Measurements from ENCODE around the gene TCP11X1.
"Not testable (repeated sequence)": the region's sequence is repeated elsewhere in the genome, so short reads cannot be mapped to it uniquely, and the experiment has no call there.

Gene TCP11X1

DNA sequence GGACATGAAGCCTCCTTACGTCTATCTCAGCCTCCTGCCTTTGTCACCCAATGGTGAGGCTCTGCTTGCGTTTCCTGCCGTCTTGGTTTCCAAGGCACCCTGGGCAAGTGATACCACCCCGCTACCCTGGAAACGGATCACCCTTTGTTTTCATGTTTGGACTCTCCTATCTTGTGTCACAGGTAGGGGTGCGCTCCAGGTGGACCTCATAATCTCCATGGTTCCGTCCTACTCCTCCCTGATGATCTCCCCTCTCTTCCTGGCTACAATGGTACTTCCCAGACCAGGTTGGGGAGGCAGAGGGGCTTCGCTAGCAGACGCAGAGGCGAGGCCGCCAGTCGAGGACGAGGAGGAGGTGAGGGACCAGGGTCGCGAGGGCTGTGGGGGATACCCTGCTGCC is at the start of gene TCP11X1:
TCP11X1 (plus strand) TSS at position 316 of the 400 bp plus-strand sequence.
- DNase-seq (ENCODE audit: low spot score) = not testable (repeated sequence)

DNA sequence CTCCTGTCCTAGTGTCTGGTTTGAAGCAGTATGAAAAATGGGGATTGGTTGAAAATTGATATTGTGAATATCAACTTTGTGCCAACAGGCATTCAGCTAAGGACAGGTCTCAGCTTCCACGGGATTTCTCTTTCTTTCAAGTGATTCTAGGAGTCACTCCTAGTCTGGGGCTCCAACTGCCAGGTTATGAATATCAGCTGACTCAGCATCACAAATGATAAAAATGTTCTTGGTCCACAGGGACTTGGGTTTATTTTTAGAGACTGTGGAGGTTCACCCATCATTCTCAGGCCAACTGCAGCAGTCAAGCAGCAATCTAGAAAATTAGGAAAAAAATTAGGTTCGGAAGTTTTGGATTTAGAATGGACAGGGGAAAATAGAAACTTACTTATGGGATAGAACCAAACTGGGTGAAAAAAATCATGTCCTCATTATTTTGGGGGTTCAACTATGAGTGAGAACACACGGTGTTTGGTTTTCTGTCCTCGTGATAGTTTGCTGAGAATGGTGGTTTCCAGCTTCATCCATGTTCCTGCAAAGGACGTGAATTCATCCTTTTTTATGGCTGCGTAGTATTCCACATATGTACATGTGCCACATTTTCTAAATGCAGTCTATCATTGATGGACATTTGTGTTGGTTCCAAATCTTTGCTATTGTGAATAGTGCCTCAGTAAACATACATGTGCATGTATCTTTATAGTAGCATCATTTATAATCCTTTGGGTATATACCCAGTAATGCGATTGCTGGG is 29.0 kb upstream of the TCP11X1 start:
- DNase-seq (ENCODE audit: low spot score) = no peak

DNA sequence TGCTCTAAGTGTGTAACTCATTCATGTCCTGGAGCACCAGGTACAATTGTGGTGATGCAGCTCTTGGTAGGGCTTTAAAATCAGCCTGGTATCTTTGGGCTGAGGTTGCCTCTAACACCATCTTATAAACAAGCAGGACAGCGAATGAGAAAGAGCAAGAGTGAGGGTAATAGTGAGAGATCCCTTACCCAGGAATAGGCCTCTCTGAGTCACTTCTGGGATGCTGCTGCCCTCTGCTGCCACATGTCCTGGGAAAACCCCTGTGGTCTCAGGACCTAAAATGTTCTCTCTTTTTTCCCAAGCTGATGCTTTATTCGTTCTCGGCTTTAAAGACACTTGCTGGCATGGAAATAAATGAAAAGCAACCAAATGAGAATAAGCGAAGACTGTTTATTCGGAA is 7.2 kb upstream of the TCP11X1 start:
- DNase-seq (ENCODE audit: low spot score) = not testable (repeated sequence)

DNA sequence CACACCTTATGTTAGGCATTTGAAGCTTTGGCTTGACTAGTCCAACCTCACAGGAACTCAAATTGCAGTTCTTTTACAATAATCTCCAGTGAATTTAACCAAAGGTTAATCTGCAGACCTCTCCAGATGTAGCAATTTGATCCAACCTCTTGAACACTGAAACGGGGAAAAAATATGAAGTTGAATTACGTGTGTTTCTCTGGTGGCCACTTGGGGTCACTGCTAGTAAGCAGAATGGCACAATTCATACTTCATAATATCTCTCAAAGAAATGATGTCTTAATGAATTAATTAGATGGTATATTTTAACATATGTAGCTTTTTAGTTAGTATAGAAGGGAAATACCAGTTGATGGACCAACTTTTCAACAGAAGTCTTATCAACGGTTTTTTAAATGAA is 1.4 kb downstream of the TCP11X1 start:
- DNase-seq (ENCODE audit: low spot score) = not testable (repeated sequence)

DNA sequence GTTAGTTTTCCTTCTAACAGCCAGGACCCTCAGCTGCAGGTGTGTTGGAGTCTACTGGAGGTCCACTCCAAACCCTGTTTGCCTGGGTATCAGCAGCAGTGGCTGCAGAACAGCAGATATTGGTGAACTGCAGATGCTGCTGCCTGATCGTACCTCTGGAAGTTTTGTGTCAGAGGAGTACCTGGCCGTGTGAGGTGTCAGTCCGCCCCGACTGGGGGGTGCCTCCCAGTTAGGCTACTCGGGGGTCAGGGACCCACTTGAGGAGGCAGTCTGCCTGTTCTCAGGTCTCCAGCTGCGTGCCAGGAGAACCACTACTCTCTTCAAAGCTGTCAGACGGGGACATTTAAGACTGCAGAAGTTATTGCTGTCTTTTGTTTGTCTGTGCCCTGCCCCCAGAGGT is 20.6 kb downstream of the TCP11X1 start:
- not testable (repeated sequence) for DNase-seq (ENCODE audit: low spot score)

DNA sequence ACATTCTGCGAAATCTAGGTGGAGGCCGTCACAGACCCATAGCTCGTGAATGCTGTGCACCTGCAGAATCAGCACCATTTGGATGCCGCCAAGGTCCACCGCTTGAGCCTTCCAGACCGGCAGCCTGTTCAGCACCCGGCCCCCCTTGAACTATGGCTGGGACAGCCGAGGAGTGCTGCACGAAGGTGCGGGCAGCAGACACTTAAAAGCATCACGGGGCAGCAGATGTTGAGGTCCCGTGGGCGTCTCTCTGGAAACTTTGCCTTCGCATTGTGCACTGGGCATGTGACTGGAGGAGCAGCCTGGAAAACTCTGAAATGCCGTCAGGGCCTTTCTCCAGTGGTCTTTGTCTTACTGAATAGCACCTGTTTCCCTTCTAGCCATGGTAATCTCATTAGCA is 25.2 kb downstream of the TCP11X1 start:
- not testable (repeated sequence) for DNase-seq (ENCODE audit: low spot score)

DNA sequence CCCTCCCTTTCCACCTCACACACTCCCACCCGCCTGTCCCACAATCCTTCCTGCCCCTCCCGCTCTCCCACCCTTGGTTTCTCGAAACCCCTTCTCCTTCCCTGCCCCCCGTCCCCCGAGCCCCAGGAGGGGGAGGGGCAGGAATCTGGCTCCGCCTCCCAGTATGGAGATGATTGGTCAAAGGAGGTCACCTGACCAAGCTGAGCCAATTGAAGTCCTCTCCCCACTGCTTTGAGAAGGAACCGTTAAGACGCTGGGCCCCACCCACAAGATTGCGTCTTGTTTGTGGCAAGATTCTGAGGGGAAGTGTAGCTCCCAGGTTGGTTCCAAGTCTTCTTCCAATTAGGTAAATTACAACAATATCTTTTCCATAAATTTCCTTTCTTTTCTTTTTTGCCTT is 31.8 kb downstream of the TCP11X1 start, which contains the start of gene NXF2:
NXF2 (plus strand) TSS at position 275 of the 400 bp plus-strand sequence. CDS start 59,912 bp downstream, outside the sequence.
- DNase-seq (ENCODE audit: low spot score) = not testable (repeated sequence)

DNA sequence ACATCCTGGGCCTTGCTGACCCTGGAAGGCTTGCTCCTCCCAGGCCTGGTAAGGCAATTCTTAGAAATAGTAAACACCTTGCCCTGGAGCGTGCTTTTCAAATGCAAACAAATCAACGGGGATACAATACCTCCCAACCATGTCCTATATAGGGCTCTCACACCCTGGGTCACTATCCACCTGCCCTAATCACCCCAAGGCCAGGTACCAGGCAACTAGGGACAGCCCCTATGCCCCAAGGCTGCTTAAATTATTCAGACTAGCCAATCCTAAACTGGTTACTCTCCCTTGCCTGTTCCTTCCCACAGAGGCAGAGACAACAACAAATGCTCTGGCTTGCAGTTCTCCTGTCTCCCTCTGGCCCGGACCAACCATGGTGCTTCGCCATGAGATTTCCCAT is 57.1 kb downstream of the TCP11X1 start:
- not testable (repeated sequence) for DNase-seq (ENCODE audit: low spot score)
